Measurements from ENCODE around the gene CSTPP1.
A peak's percentile ranks its signal among the peaks of the same experiment; 100 is the strongest.

The CSTPP1 gene, protein sequence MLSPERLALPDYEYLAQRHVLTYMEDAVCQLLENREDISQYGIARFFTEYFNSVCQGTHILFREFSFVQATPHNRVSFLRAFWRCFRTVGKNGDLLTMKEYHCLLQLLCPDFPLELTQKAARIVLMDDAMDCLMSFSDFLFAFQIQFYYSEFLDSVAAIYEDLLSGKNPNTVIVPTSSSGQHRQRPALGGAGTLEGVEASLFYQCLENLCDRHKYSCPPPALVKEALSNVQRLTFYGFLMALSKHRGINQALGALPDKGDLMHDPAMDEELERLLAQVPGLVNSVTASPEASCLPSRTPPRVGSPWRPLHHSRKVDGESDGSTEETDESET

DNA sequence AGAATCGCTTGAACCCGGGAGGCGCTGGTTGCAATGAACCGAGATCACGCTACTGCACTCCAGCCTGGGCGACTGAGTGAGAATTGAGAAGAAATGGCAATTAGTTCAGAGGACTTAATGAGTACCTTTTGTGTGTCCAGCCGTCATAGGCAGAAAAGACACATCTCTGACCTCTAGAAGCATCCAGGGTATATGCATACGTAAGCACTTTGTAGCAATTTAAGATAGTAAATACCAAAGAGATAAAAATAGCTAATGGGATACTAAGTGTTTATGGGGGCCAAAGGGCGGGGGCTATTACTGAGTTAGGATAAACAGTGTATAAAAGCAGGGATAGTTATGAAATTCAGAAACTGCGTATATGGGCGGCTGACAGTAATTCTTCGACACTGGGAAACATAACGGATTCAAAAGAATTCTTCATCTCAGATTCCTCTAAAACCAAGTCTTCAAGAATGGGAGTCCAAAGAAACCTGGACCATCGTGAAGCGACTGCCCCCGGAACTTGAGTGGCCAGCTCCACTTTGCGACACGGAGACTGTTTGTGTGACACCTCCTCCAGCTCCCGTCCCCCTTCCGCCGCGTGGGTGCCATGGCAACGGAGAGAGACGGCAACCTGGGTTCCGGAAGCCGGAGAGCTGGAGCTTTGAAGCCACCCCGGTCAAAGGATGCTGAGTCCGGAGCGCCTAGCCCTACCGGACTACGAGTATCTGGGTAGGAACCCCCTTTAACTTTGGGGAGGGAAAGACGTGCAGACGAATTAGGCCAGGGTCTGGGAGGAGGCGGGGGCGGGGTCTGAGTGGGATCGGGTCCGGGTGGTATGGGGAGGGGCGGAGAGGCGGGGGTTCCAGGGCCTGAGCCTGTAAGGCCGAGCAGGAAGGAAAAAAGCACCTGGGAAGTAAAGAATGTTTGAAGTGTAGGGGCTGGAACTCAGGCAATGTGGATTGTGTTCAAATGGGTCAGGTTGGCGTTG lies at the start of gene CSTPP1:
Gene CSTPP1 (plus strand): TSS at position 624 of the 973 bp plus-strand sequence. CDS start 45 bp downstream, at position 669.
- peak; percentile 98 for DNase-seq (ENCODE audit: extremely low spot score, insufficient read length, low read depth)
- peak; percentile 85 for FAIRE-seq

- DNase-seq (ENCODE audit: extremely low spot score, insufficient read length, low read depth) (no peak), FAIRE-seq (no peak)
Measured at GRCh38 chr11:46888636-46889035, 47.9 kb upstream of the CSTPP1 start.

DNA sequence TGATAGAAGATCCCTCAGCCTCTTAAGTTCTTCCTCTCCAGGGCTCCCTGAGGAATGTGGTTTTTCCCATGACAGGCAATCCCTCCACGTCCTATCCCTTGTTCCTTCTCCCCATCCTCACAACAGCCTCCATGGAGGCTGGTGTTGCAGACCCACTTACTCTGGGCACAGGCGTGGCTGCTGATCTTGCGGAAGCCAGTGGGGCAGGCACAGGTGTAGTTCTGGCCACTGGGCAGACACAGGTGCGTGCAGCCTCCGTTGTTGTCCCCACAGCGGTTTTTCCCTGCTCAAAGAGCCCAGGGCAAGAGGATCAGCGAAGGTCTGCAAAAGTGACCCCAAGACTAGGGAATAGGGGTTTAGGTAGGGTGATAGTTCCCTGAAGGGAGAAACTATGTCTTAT lies 47.3 kb upstream of the CSTPP1 start:
- DNase-seq (ENCODE audit: extremely low spot score, insufficient read length, low read depth), result no peak
- FAIRE-seq, result no peak

GRCh38 chr11:46889689-46890475 lies 46.7 kb upstream of the CSTPP1 start:
- peak; percentile 91 for FAIRE-seq
- DNase-seq (ENCODE audit: extremely low spot score, insufficient read length, low read depth), result peak; percentile 60

GRCh38 chr11:46890665-46891064 lies 45.9 kb upstream of the CSTPP1 start:
- DNase-seq (ENCODE audit: extremely low spot score, insufficient read length, low read depth) (no peak), FAIRE-seq (no peak)

GRCh38 chr11:46892109-46892508 lies 44.5 kb upstream of the CSTPP1 start:
- FAIRE-seq (no peak), DNase-seq (ENCODE audit: extremely low spot score, insufficient read length, low read depth) (no peak)

DNA sequence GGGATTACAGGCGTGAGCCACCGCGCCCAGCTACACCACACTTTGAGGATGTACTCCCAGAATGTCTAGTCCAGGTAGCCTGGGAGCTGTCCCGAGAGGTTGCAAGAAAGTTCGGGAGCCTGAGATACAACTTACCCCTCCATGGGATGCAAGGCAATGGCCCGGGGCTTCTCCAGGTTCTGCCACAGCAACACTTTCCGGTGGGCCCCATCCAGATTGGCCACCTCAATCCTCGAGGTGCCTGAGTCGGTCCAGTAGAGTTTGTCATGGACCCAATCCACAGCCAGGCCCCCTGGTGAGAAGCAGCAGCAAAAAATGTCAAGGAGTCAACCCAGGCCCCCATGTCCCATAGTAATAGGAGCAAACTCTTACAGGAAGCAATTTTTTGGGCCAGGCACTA lies 43.7 kb upstream of the CSTPP1 start:
- DNase-seq (ENCODE audit: extremely low spot score, insufficient read length, low read depth) (no peak), FAIRE-seq (no peak)

DNA sequence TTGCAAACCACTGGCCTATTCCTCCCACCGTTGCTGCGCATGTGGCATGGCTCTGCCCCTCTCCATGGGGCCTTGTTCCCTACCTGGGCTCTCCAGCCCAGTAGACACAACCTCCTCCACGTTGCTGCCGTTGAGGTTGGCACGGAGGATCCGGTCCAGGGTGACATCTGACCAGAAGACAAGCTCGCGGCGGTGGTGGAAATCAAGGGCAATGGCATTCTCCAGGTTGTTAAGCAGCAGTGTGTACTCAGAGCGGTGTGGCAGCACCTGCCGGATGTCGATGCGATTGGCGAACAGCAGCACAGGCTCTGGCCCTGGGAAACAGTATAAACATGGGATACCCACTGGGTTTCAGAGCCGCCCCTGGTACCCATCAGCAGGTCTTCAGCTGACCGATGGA lies 42.1 kb upstream of the CSTPP1 start:
- DNase-seq (ENCODE audit: extremely low spot score, insufficient read length, low read depth) (no peak), FAIRE-seq (no peak)

- FAIRE-seq, result no peak
- DNase-seq (ENCODE audit: extremely low spot score, insufficient read length, low read depth), result no peak
Measured at GRCh38 chr11:46894961-46895360, 41.6 kb upstream of the CSTPP1 start.

DNA sequence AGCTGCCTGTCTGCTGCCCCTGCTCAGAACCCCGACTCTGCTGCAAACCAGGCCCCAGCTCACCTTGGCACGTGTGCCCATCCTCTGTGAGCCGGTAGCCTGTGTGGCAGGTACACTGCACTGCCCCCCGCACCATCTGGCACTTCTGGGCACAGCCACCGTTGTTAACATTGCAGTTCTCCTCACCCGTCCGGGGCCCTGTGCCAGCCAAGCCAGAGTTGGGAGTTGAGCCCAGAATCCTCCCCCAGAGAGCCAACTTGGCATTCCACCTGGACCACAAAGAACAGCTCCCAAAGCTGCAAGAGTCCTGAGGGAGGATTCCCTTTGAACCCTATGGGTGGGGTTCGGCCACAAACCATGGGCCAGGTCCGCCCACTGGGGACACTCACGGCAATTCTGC lies 40.7 kb upstream of the CSTPP1 start:
- DNase-seq (ENCODE audit: extremely low spot score, insufficient read length, low read depth) (no peak), FAIRE-seq (no peak)

DNA sequence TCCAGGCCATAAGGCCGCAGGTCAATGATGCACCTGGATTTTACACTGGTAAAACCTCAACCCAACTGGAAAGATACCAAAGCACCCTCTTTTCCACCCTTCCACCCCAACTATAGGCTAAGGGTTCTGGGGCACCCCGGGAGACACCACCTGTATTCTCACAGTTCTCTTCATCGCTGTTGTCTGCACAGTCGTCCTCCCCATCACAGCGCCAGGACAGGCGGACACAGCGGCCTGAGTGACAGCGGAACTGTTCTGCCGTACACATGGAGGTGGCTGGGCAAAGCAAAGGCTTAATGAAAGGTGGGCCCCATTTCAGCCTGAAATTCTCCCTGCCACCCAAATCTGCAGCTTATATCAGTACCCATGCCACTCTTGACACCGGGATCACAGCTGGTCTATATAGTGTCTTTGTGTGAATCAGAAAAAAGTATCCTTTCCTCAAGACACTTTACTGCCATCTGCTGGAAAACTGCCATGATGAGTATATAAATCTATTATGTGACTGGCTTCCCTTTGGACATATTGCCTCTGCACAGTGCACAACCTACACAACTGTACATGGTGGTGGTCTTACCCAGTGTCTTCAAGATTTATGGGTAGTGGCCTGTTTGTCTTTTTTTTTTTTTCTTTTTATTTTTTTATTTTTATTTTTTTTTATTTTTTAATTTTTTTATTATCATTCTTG lies 39.7 kb upstream of the CSTPP1 start:
- DNase-seq (ENCODE audit: extremely low spot score, insufficient read length, low read depth) (no peak), FAIRE-seq (no peak)

- DNase-seq (ENCODE audit: extremely low spot score, insufficient read length, low read depth) (no peak), FAIRE-seq (no peak)
Measured at GRCh38 chr11:46898396-46899095, 38.0 kb upstream of the CSTPP1 start.

- no peak for DNase-seq (ENCODE audit: extremely low spot score, insufficient read length, low read depth)
- FAIRE-seq, result no peak
Measured at GRCh38 chr11:46899501-46900025, 37.0 kb upstream of the CSTPP1 start.

GRCh38 chr11:46900091-46900746 lies 36.3 kb upstream of the CSTPP1 start:
- no peak for FAIRE-seq
- no peak for DNase-seq (ENCODE audit: extremely low spot score, insufficient read length, low read depth)

GRCh38 chr11:46901156-46901555 lies 35.4 kb upstream of the CSTPP1 start:
- FAIRE-seq (no peak), DNase-seq (ENCODE audit: extremely low spot score, insufficient read length, low read depth) (no peak)

DNA sequence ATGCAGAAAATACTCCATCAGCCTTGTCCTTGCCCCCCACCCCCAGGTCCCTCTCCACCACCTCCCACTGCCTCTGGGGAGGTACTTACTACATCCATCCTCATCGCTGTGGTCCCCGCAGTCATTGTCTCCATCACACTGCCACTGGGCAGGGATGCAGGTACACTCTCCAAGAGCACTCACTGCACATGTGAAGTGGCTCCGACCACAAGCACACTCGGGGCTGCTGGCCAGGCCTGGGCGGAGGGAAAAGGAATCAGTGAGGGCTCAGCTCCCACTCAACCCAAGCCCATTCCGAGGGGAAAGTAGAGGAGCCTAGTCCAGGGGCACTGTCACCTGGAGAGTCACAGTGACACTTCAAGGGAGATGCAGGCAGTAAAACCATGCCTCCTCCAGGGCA lies 33.9 kb upstream of the CSTPP1 start:
- DNase-seq (ENCODE audit: extremely low spot score, insufficient read length, low read depth), result no peak
- no peak for FAIRE-seq

GRCh38 chr11:46903846-46904245 lies 32.7 kb upstream of the CSTPP1 start:
- DNase-seq (ENCODE audit: extremely low spot score, insufficient read length, low read depth) (no peak), FAIRE-seq (no peak)

DNA sequence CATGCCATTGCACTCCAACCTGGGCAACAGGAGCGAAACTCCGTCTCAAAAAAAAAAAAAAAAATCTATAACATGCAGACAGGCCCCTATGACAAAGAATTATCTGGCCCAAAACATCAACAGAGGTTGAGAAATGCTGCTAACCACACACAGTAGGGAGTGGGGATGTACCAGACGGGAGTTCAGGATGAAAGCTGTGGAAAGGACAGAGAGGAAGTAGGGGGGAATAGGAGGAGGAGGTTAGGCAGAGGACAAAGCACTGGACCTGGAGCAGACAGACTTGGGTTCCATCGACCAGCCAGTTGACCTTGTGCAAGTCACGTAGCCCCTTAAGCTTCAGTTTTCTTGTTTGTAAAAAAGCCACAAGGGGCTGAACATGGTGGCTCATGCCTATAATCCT lies 30.8 kb upstream of the CSTPP1 start:
- DNase-seq (ENCODE audit: extremely low spot score, insufficient read length, low read depth), result no peak
- no peak for FAIRE-seq

All from GM18507 (cell line).